Spleen (tissue), 7 donors: ENCODE results near the gene DNAI2.

ENCODE experiments used
- CTCF ChIP-seq, 11 experiments: fragments of 200-600 bp in 7 of 11; fragments of 450-650 bp in 4 of 11; sonication (generic) in 4 of 11; IDR thresholded peaks in 8 of 11; conservative IDR thresholded peaks in 3 of 11; 1 replicate in 7 of 11; 2 replicates in 4 of 11; pipeline versions ENCODE4 v1.4.0 to v1.8.0; 2016 to 2021; ENCODE audit warnings: antibody characterized with exemption in 11 of 11, inconsistent platforms in 4 of 11, mild to moderate bottlenecking in 1 of 11
- POLR2A ChIP-seq, 3 donors: fragments of 450-650 bp; IDR thresholded peaks; one replicate each; pipeline ENCODE4 v1.5.1; 2017; ENCODE audit warnings: antibody characterized with exemption in 3 of 3, mild to moderate bottlenecking in 1 of 3
- POLR2AphosphoS5 ChIP-seq, 3 donors: sonication (generic); formaldehyde crosslinking; IDR thresholded peaks; one replicate each; pipeline ENCODE4 v1.5.1; 2017; ENCODE audit warnings: antibody characterized with exemption in 3 of 3
- donor health status: DM: no; HTN: no; CAD: no; lungs with moderate emphysema.
- donor health status: DM: no; HTN: no; CAD: no.
- donor health status: DM: no; HTN: no; CAD: no.

GRCh38 chr17:74360899-74361229 lies 86.8 kb downstream of the DNAI2 start:
- TF ChIP-seq POLR2A (IDR thresholded peaks at IDR 0.05) = no peak
- no peak for TF ChIP-seq CTCF (IDR thresholded peaks at IDR 0.05 in 8 of 11, conservative IDR thresholded peaks at IDR 0.05 in 3 of 11)
- TF ChIP-seq POLR2AphosphoS5 (IDR thresholded peaks at IDR 0.05) = no peak
